OCI-LY7 (cell line): Measurements from ENCODE around the gene KIF6. TPM values are rescaled to one million over a fixed set of nuclear protein-coding genes. Genes with fewer than 3 reads are reported as not detected.

Source experiments
- BruUV-seq: library from RNA; stranded (reverse); fragments of 400-500 nt; replicated peaks from 2 replicates; lab custom pipeline; 2021; lab: Mats Ljungman, UMichigan
- CTCF ChIA-PET: fragments of 300-600 bp; sonication (Branson Sonifier 250); formaldehyde crosslinking; loops from one replicate; lab custom pipeline; 2022; ENCODE audit warnings: antibody characterized with exemption; ENCODE audit not compliant: unreplicated experiment; lab: Charles Lee
- POLR2A ChIA-PET: fragments of 300-600 bp; sonication (Branson Sonifier 250); formaldehyde crosslinking; loops from one replicate; lab custom pipeline; 2022; ENCODE audit warnings: antibody characterized with exemption; lab: Charles Lee
- DNase-seq: peaks from one replicate; pipeline ENCODE4 v3.0.0-alpha.2; 2015; ENCODE audit warnings: low spot score
- H2AFZ ChIP-seq: fragments of 200-600 bp; sonication (generic), shearing (Covaris generic); 2 replicates; pipeline ENCODE4 v1.6.1; 2014; ENCODE audit warnings: mild to moderate bottlenecking, antibody characterized with exemption, low read length, moderate library complexity
- H3K27ac ChIP-seq: fragments of 200-600 bp; sonication (generic); 2 replicates; pipeline ENCODE4 v1.5.1; 2014; ENCODE audit warnings: mixed run types, low read depth, mild to moderate bottlenecking, moderate library complexity, low read length, inconsistent platforms; ENCODE audit not compliant: poor library complexity, severe bottlenecking
- H3K36me3 ChIP-seq: fragments of 200-600 bp; sonication (generic); 2 replicates; pipeline ENCODE4 v1.6.1; 2014; ENCODE audit warnings: mild to moderate bottlenecking, antibody characterized with exemption, low read length, moderate library complexity, mixed read lengths; ENCODE audit not compliant: insufficient read depth
- H3K4me1 ChIP-seq: fragments of 200-600 bp; sonication (generic); 2 replicates; pipeline ENCODE4 v1.5.1; 2014; ENCODE audit warnings: mild to moderate bottlenecking, low read length; ENCODE audit not compliant: insufficient read depth, poor library complexity, severe bottlenecking
- H3K4me2 ChIP-seq: fragments of 200-600 bp; sonication (generic); 2 replicates; pipeline ENCODE4 v1.6.1; 2014; ENCODE audit warnings: mild to moderate bottlenecking, low read length
- H3K4me3 ChIP-seq: fragments of 200-600 bp; sonication (generic); 2 replicates; pipeline ENCODE4 v1.5.1; 2014; ENCODE audit warnings: mild to moderate bottlenecking, low read depth, low read length; ENCODE audit not compliant: poor library complexity, severe bottlenecking
- H3K79me2 ChIP-seq: fragments of 200-600 bp; sonication (generic); 2 replicates; pipeline ENCODE4 v1.6.1; 2016; ENCODE audit warnings: low read depth, mild to moderate bottlenecking, low read length, moderate library complexity, mixed read lengths; ENCODE audit not compliant: insufficient read depth
- H3K9me2 ChIP-seq: fragments of 200-600 bp; sonication (generic); 2 replicates; pipeline ENCODE4 v1.6.1; 2016; ENCODE audit warnings: mild to moderate bottlenecking, low read length, mixed read lengths; ENCODE audit not compliant: insufficient read depth
- H3K9me3 ChIP-seq: fragments of 200-600 bp; sonication (generic); 2 replicates; pipeline ENCODE4 v1.6.1; 2014; ENCODE audit warnings: mild to moderate bottlenecking, mixed run types, low read length, mixed read lengths
- H4K20me1 ChIP-seq: fragments of 200-600 bp; sonication (generic); 2 replicates; pipeline ENCODE4 v1.6.1; 2014; ENCODE audit warnings: mild to moderate bottlenecking, antibody characterized with exemption, low read length, moderate library complexity, mixed read lengths; ENCODE audit not compliant: insufficient read depth
- EZH2phosphoT487 ChIP-seq: fragments of 200-600 bp; sonication (generic); IDR thresholded peaks from 2 replicates; pipeline ENCODE4 v1.6.1; 2018; ENCODE audit warnings: low read depth, borderline replicate concordance, mild to moderate bottlenecking, mixed run types, antibody characterized with exemption, low read length, moderate library complexity, mixed read lengths
- intact Hi-C: fragments of 100-400 bp; cut with micrococcal nuclease; formaldehyde crosslinking; loops from one replicate; pipeline ENCODE4 v1.10.0; 2022; ENCODE audit not compliant: unreplicated experiment
- total RNA-seq, 2 experiments: library from RNA; depleted of rRNA in 1 of 2; stranded (reverse); fragments of >200 nt in 1 of 2; shearing (Covaris generic) in 1 of 2; gene quantifications; 2 replicates each; pipeline ENCODE4 v1.2.3, GENCODE V29; 2014 to 2022
- TF ChIP-seq, protein P1 (sequence below): fragments of 200-600 bp; sonication (generic); conservative IDR thresholded peaks from 2 replicates; pipeline ENCODE4 v1.5.1; 2014; ENCODE audit warnings: mild to moderate bottlenecking, antibody characterized with exemption, low read length, moderate library complexity, mixed read lengths

KIF6 gene
- total RNA-seq, 2 experiments from 2014 or later, result not detected

DNA sequence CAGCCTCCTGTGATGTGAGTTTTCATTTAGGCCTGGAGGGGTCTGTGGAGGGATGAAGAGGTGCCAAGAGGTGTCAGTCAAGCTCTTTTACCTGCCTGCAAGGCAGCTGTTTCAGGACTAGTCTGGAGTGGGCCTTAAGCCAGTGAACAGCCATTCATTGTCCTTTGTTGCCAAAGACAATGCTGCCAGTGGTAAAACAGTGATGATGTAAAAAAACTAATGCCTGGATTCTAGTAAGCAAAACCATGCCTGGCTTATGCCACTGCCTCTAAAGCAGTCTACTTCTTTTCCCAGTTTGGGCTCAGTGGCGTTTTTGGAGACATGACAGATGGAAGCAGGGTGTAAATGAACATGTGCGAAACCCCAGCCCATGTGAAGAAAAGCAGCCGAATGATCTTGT, 309.2 kb downstream of the KIF6 start:
- Histone ChIP-seq H3K36me3 (no peaks in the 10 kb centered on the region), H3K4me1 (no peaks in the 10 kb centered on the region), H3K4me2 (no peak overlapping the region), H3K9me3 (no peaks in the 10 kb centered on the region), H3K4me3 (no peak overlapping the region), H2AFZ (no peak overlapping the region), H3K79me2 (no peaks in the 10 kb centered on the region), H4K20me1 (no peaks in the 10 kb centered on the region), H3K27ac (no peak overlapping the region), H3K9me2 (no peaks in the 10 kb centered on the region)
- BruUV-seq, result no TSS peak
- TF ChIP-seq EZH2phosphoT487, result no peak
- TF ChIP-seq, protein P1, sequence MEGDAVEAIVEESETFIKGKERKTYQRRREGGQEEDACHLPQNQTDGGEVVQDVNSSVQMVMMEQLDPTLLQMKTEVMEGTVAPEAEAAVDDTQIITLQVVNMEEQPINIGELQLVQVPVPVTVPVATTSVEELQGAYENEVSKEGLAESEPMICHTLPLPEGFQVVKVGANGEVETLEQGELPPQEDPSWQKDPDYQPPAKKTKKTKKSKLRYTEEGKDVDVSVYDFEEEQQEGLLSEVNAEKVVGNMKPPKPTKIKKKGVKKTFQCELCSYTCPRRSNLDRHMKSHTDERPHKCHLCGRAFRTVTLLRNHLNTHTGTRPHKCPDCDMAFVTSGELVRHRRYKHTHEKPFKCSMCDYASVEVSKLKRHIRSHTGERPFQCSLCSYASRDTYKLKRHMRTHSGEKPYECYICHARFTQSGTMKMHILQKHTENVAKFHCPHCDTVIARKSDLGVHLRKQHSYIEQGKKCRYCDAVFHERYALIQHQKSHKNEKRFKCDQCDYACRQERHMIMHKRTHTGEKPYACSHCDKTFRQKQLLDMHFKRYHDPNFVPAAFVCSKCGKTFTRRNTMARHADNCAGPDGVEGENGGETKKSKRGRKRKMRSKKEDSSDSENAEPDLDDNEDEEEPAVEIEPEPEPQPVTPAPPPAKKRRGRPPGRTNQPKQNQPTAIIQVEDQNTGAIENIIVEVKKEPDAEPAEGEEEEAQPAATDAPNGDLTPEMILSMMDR, result no peak
- no peak for DNase-seq
- CTCF ChIA-PET, result no interaction called here
- intact Hi-C loops, result no loop called here
- POLR2A ChIA-PET, result no interaction called here

DNA sequence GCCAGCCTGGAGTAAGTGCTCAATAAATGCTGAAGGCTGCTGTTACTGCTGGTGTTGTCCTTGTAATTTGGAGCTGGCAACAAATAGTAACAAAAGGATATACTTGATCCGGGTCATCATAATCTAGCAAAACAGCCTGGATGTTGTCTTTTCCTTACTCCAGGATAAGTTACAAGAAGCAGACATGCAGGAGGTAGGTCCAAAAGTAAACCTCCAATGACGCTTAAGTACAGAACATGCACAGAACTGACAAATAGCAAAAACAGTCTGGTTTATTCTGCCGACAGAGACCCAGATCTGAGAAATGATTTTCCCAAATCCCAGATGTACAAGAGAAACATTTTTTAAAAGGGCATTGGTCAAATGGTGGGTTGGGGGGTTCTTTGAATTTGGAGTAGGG, 309.7 kb downstream of the KIF6 start:
- Histone ChIP-seq H3K4me1 (no peaks in the 10 kb centered on the region), H3K9me2 (no peaks in the 10 kb centered on the region), H3K79me2 (no peaks in the 10 kb centered on the region), H3K4me2 (no peak overlapping the region), H3K27ac (no peak overlapping the region), H2AFZ (no peak overlapping the region), H3K36me3 (no peaks in the 10 kb centered on the region), H3K4me3 (no peak overlapping the region), H3K9me3 (no peaks in the 10 kb centered on the region), H4K20me1 (no peaks in the 10 kb centered on the region)
- ChIA-PET CTCF (no interaction called here), POLR2A (no interaction called here)
- BruUV-seq, result no TSS peak
- no peak for TF ChIP-seq EZH2phosphoT487
- TF ChIP-seq, protein P1, result no peak
- intact Hi-C loops, result no loop called here
- DNase-seq, result no peak

DNA sequence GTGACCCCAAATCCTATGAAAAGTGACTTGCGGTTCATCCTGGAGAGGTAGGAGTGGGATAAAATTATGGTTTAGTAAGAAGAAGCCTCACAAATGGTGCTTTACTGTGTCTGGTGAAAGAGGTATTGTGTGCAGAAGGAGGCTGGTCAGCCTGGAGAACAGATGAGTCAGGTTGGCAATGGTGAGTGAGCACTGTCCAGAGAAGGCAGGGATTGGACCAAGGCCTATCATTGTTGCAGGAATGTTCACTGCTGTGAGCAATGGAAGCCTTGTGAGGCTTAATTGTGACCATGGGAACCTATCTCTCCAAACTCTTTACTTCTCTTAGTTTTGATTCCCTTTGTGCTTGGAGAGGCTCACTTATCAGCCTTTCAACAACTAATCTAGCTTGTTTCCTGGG, 313.7 kb downstream of the KIF6 start:
- TF ChIP-seq, protein P1, result no peak
- no peak for TF ChIP-seq EZH2phosphoT487
- DNase-seq, result no peak
- Histone ChIP-seq H2AFZ (no peak overlapping the region), H3K4me3 (no peak overlapping the region), H3K4me1 (no peaks in the 10 kb centered on the region), H3K27ac (no peak overlapping the region), H3K9me2 (no peaks in the 10 kb centered on the region), H3K36me3 (no peaks in the 10 kb centered on the region), H4K20me1 (no peaks in the 10 kb centered on the region), H3K4me2 (no peak overlapping the region), H3K79me2 (no peaks in the 10 kb centered on the region), H3K9me3 (no peaks in the 10 kb centered on the region)
- intact Hi-C loops, result no loop called here
- CTCF ChIA-PET, result no interaction called here
- BruUV-seq, result no TSS peak
- POLR2A ChIA-PET, result interaction anchor here (0.6 to 0.7 kb wide), 2 partner anchors 13 to 391 kb away, joined by 3 to 4 read pairs; no protein-coding TSS in a partner anchor
